Endothelial cell of umbilical vein (primary cell): Measurements from ENCODE around the gene FOXR2. TPM values are rescaled to one million over a fixed set of nuclear protein-coding genes. Genes with fewer than 3 reads are reported as not detected.

Experiments used
- BruUV-seq: library from RNA; stranded (reverse); fragments of 400-500 nt; replicated peaks from 2 replicates; lab custom pipeline; 2021; lab: Mats Ljungman, UMichigan
- CTCF ChIA-PET: fragments of 300-600, 350-600 bp; sonication (Branson Sonifier 250); formaldehyde crosslinking; loops from one replicate; lab custom pipeline; 2021; ENCODE audit warnings: antibody characterized with exemption, inconsistent platforms; lab: Charles Lee
- POLR2A ChIA-PET: fragments of 300-600, 350-600 bp; sonication (Branson Sonifier 250); formaldehyde crosslinking; loops from one replicate; lab custom pipeline; 2021; ENCODE audit warnings: antibody characterized with exemption, inconsistent platforms; lab: Charles Lee
- DNase-seq: peaks from one replicate; pipeline ENCODE4 v3.0.0-alpha.2; 2011; ENCODE audit warnings: low read depth, low spot score
- FAIRE-seq: peaks from 2 replicates; lab custom pipeline; 2011; peaks lifted over from hg19 to GRCh38; lab: Jason Lieb, UNC
- H2AFZ ChIP-seq: 2 replicates; pipeline ENCODE4 v1.6.0; 2012; ENCODE audit warnings: low read depth, low read length, control low read depth, inconsistent platforms
- H3K27ac ChIP-seq: 2 replicates; pipeline ENCODE4 v1.5.1; 2011; ENCODE audit warnings: low read depth, mild to moderate bottlenecking, control low read depth, low read length, moderate library complexity; ENCODE audit not compliant: insufficient read depth
- H3K27me3 ChIP-seq, 2 experiments: 2 replicates each; pipeline versions ENCODE4 v1.6.0 to v1.6.1; 2011; ENCODE audit warnings: low read length in 2 of 2, mixed read lengths in 1 of 2; ENCODE audit not compliant: control insufficient read depth in 2 of 2, insufficient read depth in 2 of 2
- H3K36me3 ChIP-seq, 2 experiments: 2 replicates in 1 of 2; 3 replicates in 1 of 2; pipeline ENCODE4 v1.5.1; 2011; ENCODE audit warnings: low read length in 2 of 2, mild to moderate bottlenecking in 1 of 2, moderate library complexity in 1 of 2; ENCODE audit not compliant: control insufficient read depth in 2 of 2, insufficient read depth in 2 of 2; ENCODE audit errors: extremely low read depth in 1 of 2
- H3K4me1 ChIP-seq: 3 replicates; pipeline ENCODE4 v1.5.1; 2011; ENCODE audit warnings: mild to moderate bottlenecking, low read length; ENCODE audit not compliant: control insufficient read depth, insufficient read depth; ENCODE audit errors: extremely low read depth
- H3K4me2 ChIP-seq: 2 replicates; pipeline ENCODE4 v1.6.1; 2011; ENCODE audit warnings: low read length, control low read depth, mixed read lengths; ENCODE audit not compliant: insufficient read depth
- H3K4me3 ChIP-seq, 3 experiments: fragments of 200-600 bp in 1 of 3; sonication (generic), shearing (Covaris generic) in 1 of 3; replicated peaks in 1 of 3; 2 replicates each; pipeline ENCODE4 v1.5.1; 2011 to 2016; ENCODE audit warnings: control low read depth in 3 of 3, low read length in 3 of 3, mild to moderate bottlenecking in 2 of 3, inconsistent platforms in 1 of 3, low read depth in 1 of 3, moderate library complexity in 1 of 3; ENCODE audit not compliant: insufficient read depth in 1 of 3
- H3K79me2 ChIP-seq: 2 replicates; pipeline ENCODE4 v1.6.0; 2012; ENCODE audit warnings: low read length, inconsistent platforms; ENCODE audit not compliant: control insufficient read depth, insufficient read depth
- H3K9ac ChIP-seq: replicated peaks from 2 replicates; pipeline ENCODE3; 2011; ENCODE audit warnings: low read length, control low read depth; ENCODE audit not compliant: insufficient read depth; ENCODE audit errors: extremely low read depth
- H3K9me1 ChIP-seq: replicated peaks from 3 replicates; pipeline ENCODE4 v1.6.0; 2011; ENCODE audit warnings: mild to moderate bottlenecking, low read length; ENCODE audit not compliant: control insufficient read depth, insufficient read depth; ENCODE audit errors: extremely low read depth
- H3K9me3 ChIP-seq: replicated peaks from 2 replicates; pipeline ENCODE4 v1.5.1; 2012; ENCODE audit warnings: low read length, inconsistent platforms; ENCODE audit not compliant: control insufficient read depth, insufficient read depth
- H4K20me1 ChIP-seq: replicated peaks from 2 replicates; pipeline ENCODE3; 2011; ENCODE audit warnings: mild to moderate bottlenecking, low read length; ENCODE audit not compliant: control insufficient read depth, insufficient read depth; ENCODE audit errors: extremely low read depth
- EZH2 ChIP-seq: IDR thresholded peaks from 2 replicates; pipeline ENCODE4 v1.6.1; 2012; ENCODE audit warnings: borderline replicate concordance, low read depth, mild to moderate bottlenecking, moderate library complexity, low read length, inconsistent platforms; ENCODE audit not compliant: severe bottlenecking
- GATA2 ChIP-seq: IDR thresholded peaks from 2 replicates; pipeline ENCODE4 v1.7.0; 2011; ENCODE audit warnings: low read depth, mild to moderate bottlenecking, moderate library complexity, mixed read lengths, low read length; ENCODE audit not compliant: insufficient read length, insufficient read depth
- JUN ChIP-seq: IDR thresholded peaks from 2 replicates; pipeline ENCODE4 v1.6.1; 2011; ENCODE audit warnings: borderline replicate concordance, low read depth; ENCODE audit not compliant: insufficient read length, insufficient read depth
- MYC ChIP-seq: IDR thresholded peaks from one replicate; pipeline ENCODE4 v1.6.1; 2011; ENCODE audit warnings: mild to moderate bottlenecking, low read depth, low read length
- POLR2A ChIP-seq: IDR thresholded peaks from 2 replicates; pipeline ENCODE4 v1.6.1; 2012; ENCODE audit warnings: low read depth, mild to moderate bottlenecking, control low read depth, low read length
- POLR2AphosphoS5 ChIP-seq: IDR thresholded peaks from 2 replicates; pipeline ENCODE4 v1.6.1; 2012; ENCODE audit warnings: low read depth, mild to moderate bottlenecking, control low read depth, low read length, moderate library complexity; ENCODE audit not compliant: insufficient read depth
- dilution Hi-C: fragments of 300-500 bp; cut with MboI; formaldehyde crosslinking; loops from one replicate; pipeline ENCODE4 v1.15.0; 2019; ENCODE audit warnings: low sequenced_read_pairs; ENCODE audit not compliant: extremely low pct_ligation_motif_present
- intact Hi-C: fragments of 100-400 bp; cut with micrococcal nuclease; formaldehyde crosslinking; loops from one replicate; pipeline ENCODE4 v1.10.0; 2022
- polyA plus RNA-seq, 4 experiments: library from polyadenylated mRNA; depleted of rRNA in 3 of 4; stranded (reverse) in 3 of 4; unstranded in 1 of 4; fragments of >200 nt; gene quantifications; 2 replicates each; pipeline versions ENCODE4 v1.2.1 to v1.2.3, GENCODE V29; 2011 to 2012; ENCODE audit warnings: missing spikeins in 1 of 4
- total RNA-seq: library from RNA; stranded (reverse); gene quantifications from 2 replicates; pipeline ENCODE4 v1.2.3, GENCODE V29; 2021
- TF ChIP-seq, protein P1 (sequence below): IDR thresholded peaks from 2 replicates; pipeline ENCODE4 v1.6.1; 2011; ENCODE audit not compliant: insufficient read depth, insufficient read length

Gene FOXR2
- total and polyA plus RNA-seq, 2 donors (not counting 3 experiments of a cell fraction or from before 2014, with no cell fraction given), result not detected

DNA sequence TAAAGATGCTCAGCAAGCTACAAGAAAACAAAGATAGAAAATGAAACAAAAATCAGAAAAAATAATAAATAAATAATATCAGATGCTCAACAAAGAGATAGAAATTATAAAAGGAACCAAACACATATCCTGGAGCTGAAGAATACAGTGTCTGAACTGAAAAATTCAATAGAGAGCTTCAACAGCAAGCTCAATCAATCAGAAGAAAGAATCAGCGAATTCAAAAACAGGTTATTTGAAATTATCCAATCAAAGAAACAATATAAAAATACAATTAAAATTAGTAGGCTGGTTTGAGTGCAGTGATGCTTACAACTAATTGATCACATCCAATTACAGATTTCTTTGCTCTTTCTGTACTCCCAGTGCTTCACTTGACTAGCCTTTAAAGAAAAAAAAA lies 40.8 kb upstream of the FOXR2 start:
- Histone ChIP-seq H3K9me1 (no peaks in the 10 kb centered on the region), H2AFZ (no peak overlapping the region), H3K4me1 (no peaks in the 10 kb centered on the region), H3K4me3 (no peak overlapping the region), H3K9ac (no peak overlapping the region), H3K4me2 (no peak overlapping the region), H3K36me3 (no peaks in the 10 kb centered on the region), H3K79me2 (no peaks in the 10 kb centered on the region), H4K20me1 (no peaks in the 10 kb centered on the region), H3K27ac (no peak overlapping the region), H3K27me3 (no peaks in the 10 kb centered on the region), H3K9me3 (no peaks in the 10 kb centered on the region)
- CTCF ChIA-PET, result no interaction called here
- POLR2A ChIA-PET, result no interaction called here
- DNase-seq, result no peak
- no TSS peak for BruUV-seq
- intact Hi-C loops, result no loop called here
- TF ChIP-seq MYC, result no peak
- FAIRE-seq, result no peak
- dilution Hi-C loops, result no loop called here

DNA sequence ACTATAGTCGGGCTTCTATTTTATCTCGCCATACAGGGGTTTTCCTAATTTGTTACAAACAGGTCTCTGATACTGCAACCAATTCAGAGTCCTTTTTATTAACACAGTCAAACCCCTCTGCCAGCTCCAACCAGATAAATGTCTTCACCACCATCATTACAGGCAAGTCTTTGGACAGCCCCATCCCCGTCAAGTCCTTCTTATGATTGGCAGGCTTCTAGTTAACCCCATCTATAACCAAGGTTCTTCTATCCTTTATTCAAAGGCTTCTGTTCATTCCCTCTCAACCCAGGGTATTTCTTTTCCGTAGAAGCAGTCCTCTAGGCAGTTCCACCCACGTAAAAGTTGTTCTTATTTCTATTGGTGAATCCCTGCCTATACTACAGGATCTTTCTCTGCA lies 29.9 kb upstream of the FOXR2 start:
- Histone ChIP-seq H3K27ac (no peak overlapping the region), H3K4me2 (no peak overlapping the region), H3K4me1 (no peaks in the 10 kb centered on the region), H3K9me1 (no peaks in the 10 kb centered on the region), H3K27me3 (no peaks in the 10 kb centered on the region), H3K79me2 (no peaks in the 10 kb centered on the region), H3K4me3 (no peak overlapping the region), H3K9me3 (no peaks in the 10 kb centered on the region), H3K9ac (no peak overlapping the region), H2AFZ (no peak overlapping the region), H4K20me1 (no peaks in the 10 kb centered on the region), H3K36me3 (no peaks in the 10 kb centered on the region)
- no TSS peak for BruUV-seq
- POLR2A ChIA-PET, result no interaction called here
- DNase-seq (no peak), FAIRE-seq (no peak)
- intact Hi-C loops, result no loop called here
- TF ChIP-seq GATA2 (no peak), POLR2AphosphoS5 (no peak), EZH2 (no peak), JUN (no peak), POLR2A (no peak)
- TF ChIP-seq, protein P1, sequence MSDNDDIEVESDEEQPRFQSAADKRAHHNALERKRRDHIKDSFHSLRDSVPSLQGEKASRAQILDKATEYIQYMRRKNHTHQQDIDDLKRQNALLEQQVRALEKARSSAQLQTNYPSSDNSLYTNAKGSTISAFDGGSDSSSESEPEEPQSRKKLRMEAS, result no peak
- CTCF ChIA-PET, result no interaction called here
- dilution Hi-C loops, result no loop called here
